Stimulated activated CD4-positive, alpha-beta T cell treated with anti-CD3 and anti-CD28 coated beads, Interleukin-1b, Interleukin-23, amount 100 ng/mL, for 48 hours (primary cell): ENCODE data around the gene GET4.

Experiments
- DNase-seq: peaks from one replicate; pipeline ENCODE4 v3.0.0-alpha.2; 2020

The GET4 gene

GRCh38 chr7:876077-876971, at the start of gene GET4:
GET4 (plus strand) TSS chr7:876554; CDS start chr7:876646, 92 bp downstream.
- peak; percentile 98 for DNase-seq

GRCh38 chr7:828793-829561, 47.4 kb upstream of the GET4 start:
- no peak for DNase-seq

GRCh38 chr7:830069-830468, 46.3 kb upstream of the GET4 start:
- DNase-seq, result no peak

- DNase-seq, result peak; percentile 35
Observed at GRCh38 chr7:831596-832166, 44.7 kb upstream of the GET4 start.

- DNase-seq, result peak; percentile 75
Observed at GRCh38 chr7:832167-832967, 44.0 kb upstream of the GET4 start, which contains the start of gene SUN1. SUN1 (plus strand) TSS chr7:832476; CDS start chr7:832525, 49 bp downstream.

- DNase-seq, result no peak
Observed at GRCh38 chr7:832968-833424, 43.4 kb upstream of the GET4 start.

- no peak for DNase-seq
Observed at GRCh38 chr7:833601-834258, 42.6 kb upstream of the GET4 start.

GRCh38 chr7:834277-834676, 42.1 kb upstream of the GET4 start:
- DNase-seq, result no peak

GRCh38 chr7:835021-835420, 41.3 kb upstream of the GET4 start:
- DNase-seq, result no peak

- no peak for DNase-seq
Observed at GRCh38 chr7:835485-836401, 40.6 kb upstream of the GET4 start.

GRCh38 chr7:836429-836828, 39.9 kb upstream of the GET4 start:
- no peak for DNase-seq

- DNase-seq, result no peak
Observed at GRCh38 chr7:837001-837400, 39.4 kb upstream of the GET4 start.

- DNase-seq, result no peak
Observed at GRCh38 chr7:840001-840600, 36.3 kb upstream of the GET4 start.

GRCh38 chr7:841943-842342, 34.4 kb upstream of the GET4 start:
- no peak for DNase-seq

- no peak for DNase-seq
Observed at GRCh38 chr7:842431-843031, 33.8 kb upstream of the GET4 start.

GRCh38 chr7:843230-843629, 33.1 kb upstream of the GET4 start:
- DNase-seq, result no peak

- DNase-seq, result no peak
Observed at GRCh38 chr7:844043-844442, 32.3 kb upstream of the GET4 start.

- no peak for DNase-seq
Observed at GRCh38 chr7:844514-844913, 31.8 kb upstream of the GET4 start.

- DNase-seq, result no peak
Observed at GRCh38 chr7:845091-845490, 31.3 kb upstream of the GET4 start.

- DNase-seq, result no peak
Observed at GRCh38 chr7:845731-846130, 30.6 kb upstream of the GET4 start.
